RWPE1 (cell line): ENCODE measurements around the gene FAM221A.
A peak's percentile ranks its signal among the peaks of the same experiment; 100 is the strongest.

Source experiments
- CTCF ChIA-PET: fragments of 350-600 bp; sonication (Branson Sonifier 250); formaldehyde crosslinking; extraction: SDS; loops from one replicate; lab custom pipeline; 2021; lab: Yijun Ruan, JAX
- POLR2A ChIA-PET: fragments of 400-600 bp; formaldehyde crosslinking; extraction: SDS; loops from one replicate; lab custom pipeline; 2020; ENCODE audit warnings: antibody characterized with exemption; ENCODE audit not compliant: low non-redundant PET; lab: Yijun Ruan, JAX
- DNase-seq: peaks from one replicate; pipeline ENCODE4 v3.0.0; 2012; ENCODE audit warnings: low spot score
- H3K27ac ChIP-seq: fragments of 450-650 bp; 2 replicates; pipeline ENCODE4 v1.5.1; 2017
- TF ChIP-seq, protein P1 (sequence below): fragments of 450-650 bp; conservative IDR thresholded peaks from 2 replicates; pipeline ENCODE4 v1.5.1; 2017; ENCODE audit warnings: low read depth, mild to moderate bottlenecking

Gene FAM221A

GRCh38 chr7:23679898-23680413 is at the start of gene FAM221A:
Gene FAM221A, plus strand, starts transcription at chr7:23680199. Its CDS starts 20 bp downstream, at chr7:23680219.
- no peak within 1 kb of the TSS for H3K27ac ChIP-seq
- ChIA-PET CTCF (interaction anchor here (0.7 to 1.3 kb wide), 7 partner anchors 14 to 937 kb away, joined by 3 to 5 read pairs (median 3); no protein-coding TSS in a partner anchor), POLR2A (interaction anchor here (0.7 kb wide), 1 partner anchor 424 kb away, joined by 3 read pairs; no protein-coding TSS in a partner anchor)
- peak; percentile 79 for DNase-seq
- TF ChIP-seq, protein P1, sequence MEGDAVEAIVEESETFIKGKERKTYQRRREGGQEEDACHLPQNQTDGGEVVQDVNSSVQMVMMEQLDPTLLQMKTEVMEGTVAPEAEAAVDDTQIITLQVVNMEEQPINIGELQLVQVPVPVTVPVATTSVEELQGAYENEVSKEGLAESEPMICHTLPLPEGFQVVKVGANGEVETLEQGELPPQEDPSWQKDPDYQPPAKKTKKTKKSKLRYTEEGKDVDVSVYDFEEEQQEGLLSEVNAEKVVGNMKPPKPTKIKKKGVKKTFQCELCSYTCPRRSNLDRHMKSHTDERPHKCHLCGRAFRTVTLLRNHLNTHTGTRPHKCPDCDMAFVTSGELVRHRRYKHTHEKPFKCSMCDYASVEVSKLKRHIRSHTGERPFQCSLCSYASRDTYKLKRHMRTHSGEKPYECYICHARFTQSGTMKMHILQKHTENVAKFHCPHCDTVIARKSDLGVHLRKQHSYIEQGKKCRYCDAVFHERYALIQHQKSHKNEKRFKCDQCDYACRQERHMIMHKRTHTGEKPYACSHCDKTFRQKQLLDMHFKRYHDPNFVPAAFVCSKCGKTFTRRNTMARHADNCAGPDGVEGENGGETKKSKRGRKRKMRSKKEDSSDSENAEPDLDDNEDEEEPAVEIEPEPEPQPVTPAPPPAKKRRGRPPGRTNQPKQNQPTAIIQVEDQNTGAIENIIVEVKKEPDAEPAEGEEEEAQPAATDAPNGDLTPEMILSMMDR, result peak; percentile 91

DNA sequence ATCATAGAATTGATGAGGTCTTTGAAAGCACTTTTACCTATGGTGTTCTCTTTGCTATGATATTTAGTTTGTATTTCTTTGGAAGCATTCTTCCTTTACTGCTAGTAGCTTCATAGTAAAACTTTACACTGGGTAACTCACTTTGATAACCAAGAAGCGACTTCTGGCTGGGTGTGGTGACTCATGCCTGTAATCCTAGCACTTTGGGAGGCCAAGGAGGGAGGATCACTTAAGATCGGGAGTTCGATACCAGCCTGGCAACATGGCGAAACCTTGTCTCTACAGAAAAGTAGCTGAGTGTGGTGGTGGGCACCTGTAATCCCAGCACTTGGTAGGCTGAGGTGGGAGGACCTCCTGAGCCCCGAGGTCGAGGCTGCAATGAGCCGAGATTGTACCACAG is 46.6 kb upstream of the FAM221A start:
- no peak for DNase-seq
- POLR2A ChIA-PET, result no interaction called here
- CTCF ChIA-PET, result interaction anchor here (0.7 kb wide), 1 partner anchor 21 kb away, joined by 3 read pairs; no protein-coding TSS in a partner anchor
- H3K27ac ChIP-seq, result no peak overlapping the region
- TF ChIP-seq, protein P1, result no peak

- ChIA-PET CTCF (no interaction called here), POLR2A (no interaction called here)
- TF ChIP-seq, protein P1, result no peak
- H3K27ac ChIP-seq, result no peak overlapping the region
- no peak for DNase-seq
These were observed 34.2 kb upstream of the FAM221A start for GRCh38 chr7:23645822-23646221.

DNA sequence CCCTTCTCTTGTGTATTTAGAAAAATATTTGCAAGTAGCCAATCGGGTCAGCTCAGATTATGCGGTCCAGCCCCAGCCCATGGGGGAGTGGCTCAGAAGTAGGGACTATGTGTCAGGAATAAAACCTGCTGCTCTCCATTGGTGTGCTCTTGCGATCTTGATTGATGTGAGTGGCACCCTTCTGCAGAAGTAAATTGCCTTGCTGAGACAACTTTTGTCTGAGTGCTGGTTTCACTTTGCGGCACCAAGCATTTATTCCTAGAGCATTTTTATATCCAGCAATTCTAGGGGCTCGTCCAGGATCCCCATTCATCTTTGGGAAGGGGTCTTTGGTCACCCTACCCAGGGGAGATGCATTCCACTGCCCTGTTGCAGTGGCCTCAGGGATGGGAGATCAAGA is 26.1 kb upstream of the FAM221A start:
- DNase-seq, result no peak
- TF ChIP-seq, protein P1, result no peak
- ChIA-PET CTCF (no interaction called here), POLR2A (no interaction called here)
- no peak overlapping the region for H3K27ac ChIP-seq

GRCh38 chr7:23654508-23654907 is 25.5 kb upstream of the FAM221A start:
- TF ChIP-seq, protein P1, result no peak; the same call in 1 of the 2 replicates
- H3K27ac ChIP-seq, result no peak overlapping the region
- ChIA-PET POLR2A (no interaction called here), CTCF (no interaction called here)
- DNase-seq, result no peak

- ChIA-PET CTCF (no interaction called here), POLR2A (no interaction called here)
- H3K27ac ChIP-seq, result no peak overlapping the region
- TF ChIP-seq, protein P1, result no peak
- no peak for DNase-seq
These were observed 24.6 kb upstream of the FAM221A start for GRCh38 chr7:23655433-23655832.
